Measurements from ENCODE around the gene GART.
"Not testable (repeated sequence)": the region's sequence is repeated elsewhere in the genome, so short reads cannot be mapped to it uniquely, and the experiment has no call there.

Gene GART

GRCh38 chr21:33541756-33542639, at the start of gene GART:
GART (minus strand) TSS chr21:33542117; CDS start chr21:33539315, 2,802 bp downstream.
- peaks cover 41% of the 10 kb centered on the region for H3K36me3 ChIP-seq (ENCODE audit: control insufficient read depth, insufficient read depth, low read length)
- no peaks in the 10 kb centered on the region for H3K27me3 ChIP-seq (ENCODE audit: control insufficient read depth, insufficient read depth, low read length)

GRCh38 chr21:33588485-33589335, 46.8 kb upstream of the GART start, which contains the start of gene DONSON:
DONSON (minus strand) TSS chr21:33588684; CDS start chr21:33588641, 43 bp downstream.
- Histone ChIP-seq H3K9me3 (ENCODE audit: control insufficient read depth, insufficient read depth, low read depth, low read length) (no peaks in the 10 kb centered on the region), H3K36me3 (ENCODE audit: control insufficient read depth, insufficient read depth, low read length) (peaks cover 19% of the 10 kb centered on the region), H3K27ac (ENCODE audit: low read depth, low read length) (no peak within 1 kb of the TSS; the same call in 1 of the 2 replicates), H3K4me1 (ENCODE audit: control insufficient read depth, insufficient read depth, low read length) (peaks cover 9% of the 10 kb centered on the region; the same call in 1 of the 2 replicates), H3K9ac (ENCODE audit: low read length) (peak within 1 kb of the TSS; percentile 85), H3K27me3 (ENCODE audit: control insufficient read depth, insufficient read depth, low read length) (no peaks in the 10 kb centered on the region), H3K4me3 (ENCODE audit: low read depth, low read length) (peak within 1 kb of the TSS; percentile 71)

More at GRCh38 chr21:33541756-33542639, at the start of gene GART:
- peak within 1 kb of the TSS; percentile 92 for H3K27ac ChIP-seq (ENCODE audit: low read depth, low read length)
- peak within 1 kb of the TSS; percentile 78 for H3K4me3 ChIP-seq (ENCODE audit: low read depth, low read length)
- no peaks in the 10 kb centered on the region; the same call in 1 of the 2 replicates for H3K4me1 ChIP-seq (ENCODE audit: control insufficient read depth, insufficient read depth, low read length)
- H3K9ac ChIP-seq (ENCODE audit: low read length), result peak within 1 kb of the TSS; percentile 97
- H3K9me3 ChIP-seq (ENCODE audit: control insufficient read depth, insufficient read depth, low read depth, low read length), result no peaks in the 10 kb centered on the region

GRCh38 chr21:33587792-33588484, 46.0 kb upstream of the GART start:
- H3K4me1 ChIP-seq (ENCODE audit: control insufficient read depth, insufficient read depth, low read length), result peaks cover 9% of the 10 kb centered on the region; the same call in 1 of the 2 replicates
- peaks cover 24% of the 10 kb centered on the region for H3K36me3 ChIP-seq (ENCODE audit: control insufficient read depth, insufficient read depth, low read length)
- peak overlapping the region; percentile 85 for H3K9ac ChIP-seq (ENCODE audit: low read length)
- H3K9me3 ChIP-seq (ENCODE audit: control insufficient read depth, insufficient read depth, low read depth, low read length), result no peaks in the 10 kb centered on the region
- no peak overlapping the region; the same call in 1 of the 2 replicates for H3K27ac ChIP-seq (ENCODE audit: low read depth, low read length)
- peak overlapping the region; percentile 71 for H3K4me3 ChIP-seq (ENCODE audit: low read depth, low read length)
- no peaks in the 10 kb centered on the region for H3K27me3 ChIP-seq (ENCODE audit: control insufficient read depth, insufficient read depth, low read length)

GRCh38 chr21:33586927-33587326, 45.0 kb upstream of the GART start:
- Histone ChIP-seq H3K9me3 (ENCODE audit: control insufficient read depth, insufficient read depth, low read depth, low read length) (no peaks in the 10 kb centered on the region), H3K4me3 (ENCODE audit: low read depth, low read length) (peak overlapping the region; percentile 71), H3K27ac (ENCODE audit: low read depth, low read length) (no peak overlapping the region), H3K36me3 (ENCODE audit: control insufficient read depth, insufficient read depth, low read length) (peaks cover 32% of the 10 kb centered on the region), H3K4me1 (ENCODE audit: control insufficient read depth, insufficient read depth, low read length) (peaks cover 9% of the 10 kb centered on the region; the same call in 1 of the 2 replicates), H3K27me3 (ENCODE audit: control insufficient read depth, insufficient read depth, low read length) (no peaks in the 10 kb centered on the region), H3K9ac (ENCODE audit: low read length) (no peak overlapping the region)

- Histone ChIP-seq H3K4me3 (ENCODE audit: low read depth, low read length) (no peak overlapping the region), H3K9me3 (ENCODE audit: control insufficient read depth, insufficient read depth, low read depth, low read length) (no peaks in the 10 kb centered on the region), H3K27me3 (ENCODE audit: control insufficient read depth, insufficient read depth, low read length) (no peaks in the 10 kb centered on the region), H3K9ac (ENCODE audit: low read length) (no peak overlapping the region), H3K27ac (ENCODE audit: low read depth, low read length) (no peak overlapping the region), H3K36me3 (ENCODE audit: control insufficient read depth, insufficient read depth, low read length) (peaks cover 44% of the 10 kb centered on the region), H3K4me1 (ENCODE audit: control insufficient read depth, insufficient read depth, low read length) (peaks cover 6% of the 10 kb centered on the region; the same call in 1 of the 2 replicates)
These were observed 42.5 kb upstream of the GART start for GRCh38 chr21:33584455-33584854.

- no peaks in the 10 kb centered on the region for H3K4me1 ChIP-seq (ENCODE audit: control insufficient read depth, insufficient read depth, low read length)
- H3K4me3 ChIP-seq (ENCODE audit: low read depth, low read length), result no peak overlapping the region
- no peaks in the 10 kb centered on the region for H3K9me3 ChIP-seq (ENCODE audit: control insufficient read depth, insufficient read depth, low read depth, low read length)
- H3K36me3 ChIP-seq (ENCODE audit: control insufficient read depth, insufficient read depth, low read length), result peaks cover 77% of the 10 kb centered on the region
- no peak overlapping the region for H3K9ac ChIP-seq (ENCODE audit: low read length)
- no peaks in the 10 kb centered on the region for H3K27me3 ChIP-seq (ENCODE audit: control insufficient read depth, insufficient read depth, low read length)
- peak overlapping the region; percentile 44; the same call in 1 of the 2 replicates for H3K27ac ChIP-seq (ENCODE audit: low read depth, low read length)
These were observed 37.1 kb upstream of the GART start for GRCh38 chr21:33578959-33579542.

- Histone ChIP-seq H3K9ac (ENCODE audit: low read length) (no peak overlapping the region), H3K27me3 (ENCODE audit: control insufficient read depth, insufficient read depth, low read length) (no peaks in the 10 kb centered on the region), H3K36me3 (ENCODE audit: control insufficient read depth, insufficient read depth, low read length) (peaks cover 82% of the 10 kb centered on the region), H3K9me3 (ENCODE audit: control insufficient read depth, insufficient read depth, low read depth, low read length) (no peaks in the 10 kb centered on the region), H3K27ac (ENCODE audit: low read depth, low read length) (no peak overlapping the region), H3K4me3 (ENCODE audit: low read depth, low read length) (no peak overlapping the region), H3K4me1 (ENCODE audit: control insufficient read depth, insufficient read depth, low read length) (no peaks in the 10 kb centered on the region)
These were observed 36.3 kb upstream of the GART start for GRCh38 chr21:33578214-33578613.

- not testable (repeated sequence) for H3K27me3 ChIP-seq (ENCODE audit: control insufficient read depth, insufficient read depth, low read length); H3K9ac ChIP-seq (ENCODE audit: low read length); H3K4me1 ChIP-seq (ENCODE audit: control insufficient read depth, insufficient read depth, low read length); H3K4me3 ChIP-seq (ENCODE audit: low read depth, low read length); H3K9me3 ChIP-seq (ENCODE audit: control insufficient read depth, insufficient read depth, low read depth, low read length); H3K27ac ChIP-seq (ENCODE audit: low read depth, low read length)
- H3K36me3 ChIP-seq (ENCODE audit: control insufficient read depth, insufficient read depth, low read length), result peaks cover 84% of the 10 kb centered on the region
These were observed 34.8 kb upstream of the GART start for GRCh38 chr21:33576741-33577141.

GRCh38 chr21:33572350-33572749, 30.4 kb upstream of the GART start:
- no peak overlapping the region for H3K9ac ChIP-seq (ENCODE audit: low read length)
- no peaks in the 10 kb centered on the region for H3K9me3 ChIP-seq (ENCODE audit: control insufficient read depth, insufficient read depth, low read depth, low read length)
- peaks cover 98% of the 10 kb centered on the region for H3K36me3 ChIP-seq (ENCODE audit: control insufficient read depth, insufficient read depth, low read length)
- H3K4me1 ChIP-seq (ENCODE audit: control insufficient read depth, insufficient read depth, low read length), result no peaks in the 10 kb centered on the region
- H3K4me3 ChIP-seq (ENCODE audit: low read depth, low read length), result no peak overlapping the region
- H3K27me3 ChIP-seq (ENCODE audit: control insufficient read depth, insufficient read depth, low read length), result no peaks in the 10 kb centered on the region
- no peak overlapping the region for H3K27ac ChIP-seq (ENCODE audit: low read depth, low read length)

- H3K9me3 ChIP-seq (ENCODE audit: control insufficient read depth, insufficient read depth, low read depth, low read length), result no peaks in the 10 kb centered on the region
- H3K27me3 ChIP-seq (ENCODE audit: control insufficient read depth, insufficient read depth, low read length), result no peaks in the 10 kb centered on the region
- no peak overlapping the region for H3K4me3 ChIP-seq (ENCODE audit: low read depth, low read length)
- peaks cover 88% of the 10 kb centered on the region for H3K36me3 ChIP-seq (ENCODE audit: control insufficient read depth, insufficient read depth, low read length)
- H3K9ac ChIP-seq (ENCODE audit: low read length), result no peak overlapping the region
- no peak overlapping the region for H3K27ac ChIP-seq (ENCODE audit: low read depth, low read length)
- no peaks in the 10 kb centered on the region for H3K4me1 ChIP-seq (ENCODE audit: control insufficient read depth, insufficient read depth, low read length)
These were observed 28.1 kb upstream of the GART start for GRCh38 chr21:33569991-33570390.

All from HUES6 (cell line).